HepG2 (cell line): ENCODE data around the gene IFIT1B. TPM values are rescaled to one million over a fixed set of nuclear protein-coding genes. Genes with fewer than 3 reads are reported as not detected.
A peak's percentile ranks its signal among the peaks of the same experiment; 100 is the strongest.

ENCODE experiments used
- ATAC-seq: fragments of 200-7000 bp; cut with Tn5 transposase; 3 replicates; pipeline ENCODE4 v1.9.1; 2020; ENCODE audit warnings: mild to moderate bottlenecking, moderate library complexity
- BruUV-seq: library from RNA; stranded (reverse); fragments of 400-500 nt; replicated peaks from 2 replicates; lab custom pipeline; 2021; lab: Mats Ljungman, UMichigan
- CTCF ChIA-PET: fragments of 300-600 bp; formaldehyde crosslinking; extraction: SDS; loops from one replicate; lab custom pipeline; 2021; ENCODE audit warnings: low total read pairs, inconsistent platforms, low intra/inter-chr PET ratio; lab: Yijun Ruan, JAX
- POLR2A ChIA-PET: fragments of 350-600 bp; sonication (Branson Sonifier 250); formaldehyde crosslinking; loops from one replicate; lab custom pipeline; 2020; ENCODE audit warnings: antibody characterized with exemption, inconsistent platforms; lab: Yijun Ruan, JAX
- DNase-seq: peaks from one replicate; pipeline ENCODE4 v3.0.0-alpha.2; 2015; ENCODE audit warnings: low spot score
- FAIRE-seq: peaks from 3 replicates; lab custom pipeline; 2011; peaks lifted over from hg19 to GRCh38; lab: Jason Lieb, UNC
- H2AFZ ChIP-seq: one replicate; pipeline ENCODE4 v1.6.1; 2011; ENCODE audit warnings: low read length, inconsistent platforms
- H3K27ac ChIP-seq: fragments of 300-600 bp; 3 replicates; pipeline ENCODE4 v1.8.0; 2011; ENCODE audit warnings: mixed run types, mild to moderate bottlenecking, mixed read lengths, low read length, inconsistent platforms; ENCODE audit not compliant: insufficient read depth; ENCODE audit errors: extremely low read length
- H3K27me3 ChIP-seq, 2 experiments: fragments of 200-600 bp in 1 of 2; 2 replicates in 1 of 2; 3 replicates in 1 of 2; pipeline versions ENCODE4 v1.6.0 to v1.8.0; 2011; ENCODE audit warnings: low read length in 2 of 2, mild to moderate bottlenecking in 2 of 2, moderate library complexity in 2 of 2, inconsistent platforms in 1 of 2; ENCODE audit not compliant: insufficient read depth in 2 of 2, control insufficient read depth in 1 of 2
- H3K36me3 ChIP-seq, 2 experiments: fragments of 200-600 bp in 1 of 2; replicated peaks in 1 of 2; 2 replicates in 1 of 2; 3 replicates in 1 of 2; pipeline versions ENCODE4 v1.5.1 to v1.8.0; 2011; ENCODE audit warnings: low read length in 2 of 2, inconsistent platforms in 1 of 2; ENCODE audit not compliant: insufficient read depth in 2 of 2, control insufficient read depth in 1 of 2
- H3K4me1 ChIP-seq: 2 replicates; pipeline ENCODE4 v1.5.1; 2012; ENCODE audit warnings: low read length, inconsistent platforms; ENCODE audit not compliant: insufficient read depth
- H3K4me2 ChIP-seq: 2 replicates; pipeline ENCODE4 v1.6.0; 2011; ENCODE audit warnings: low read depth, low read length, inconsistent platforms
- H3K4me3 ChIP-seq, 3 experiments: fragments of 200-600 bp in 1 of 3; sonication (generic), shearing (Covaris generic) in 1 of 3; replicated peaks in 1 of 3; 2 replicates each; pipeline ENCODE4 v1.5.1; 2011 to 2016; ENCODE audit warnings: low read length in 3 of 3, inconsistent platforms in 2 of 3, low read depth in 2 of 3, mild to moderate bottlenecking in 2 of 3, control low read depth in 1 of 3, mixed read lengths in 1 of 3; ENCODE audit not compliant: insufficient read depth in 1 of 3
- H3K79me2 ChIP-seq: one replicate; pipeline ENCODE4 v1.6.1; 2011; ENCODE audit warnings: low read length, inconsistent platforms; ENCODE audit not compliant: insufficient read depth
- H3K9ac ChIP-seq: 2 replicates; pipeline ENCODE4 v1.6.0; 2011; ENCODE audit warnings: mild to moderate bottlenecking, low read depth, low read length, inconsistent platforms; ENCODE audit not compliant: insufficient read depth
- H3K9me3 ChIP-seq: 2 replicates; pipeline ENCODE4 v1.5.1; 2012; ENCODE audit warnings: mild to moderate bottlenecking, low read length
- H4K20me1 ChIP-seq: 2 replicates; pipeline ENCODE4 v1.6.0; 2011; ENCODE audit warnings: inconsistent platforms, mild to moderate bottlenecking, low read length, moderate library complexity; ENCODE audit not compliant: insufficient read depth
- HHEX ChIP-seq: IDR thresholded peaks from 2 replicates; pipeline ENCODE4 v1.6.1; 2016; ENCODE audit warnings: control low read depth
- HNRNPK ChIP-seq: fragments of 200-400 bp; formaldehyde crosslinking; IDR thresholded peaks from 2 replicates; pipeline ENCODE4 v1.6.1; 2018; ENCODE audit warnings: low read length, low read depth, moderate library complexity, mild to moderate bottlenecking; ENCODE audit not compliant: poor library complexity, severe bottlenecking
- HOXA3 ChIP-seq: sonication (generic); formaldehyde crosslinking; IDR thresholded peaks from 2 replicates; pipeline ENCODE4 v1.5.0; 2020; ENCODE audit warnings: missing genetic modification reagents
- HOXD1 ChIP-seq: sonication (generic); formaldehyde crosslinking; IDR thresholded peaks from 2 replicates; pipeline ENCODE4 v1.5.0; 2020; ENCODE audit warnings: missing genetic modification reagents
- IRF1 ChIP-seq: sonication (generic); formaldehyde crosslinking; IDR thresholded peaks from 2 replicates; pipeline ENCODE4 v1.4.0; 2020; ENCODE audit warnings: low read depth, mild to moderate bottlenecking, missing genetic modification reagents
- MAF1 ChIP-seq: sonication (generic); formaldehyde crosslinking; IDR thresholded peaks from 2 replicates; pipeline ENCODE4 v1.5.0; 2020; ENCODE audit warnings: missing genetic modification reagents, borderline replicate concordance
- MAFF ChIP-seq: IDR thresholded peaks from 2 replicates; pipeline ENCODE4 v1.6.1; 2011; ENCODE audit warnings: low read depth, low read length, improper control_type of control experiment
- MED1 ChIP-seq: sonication (generic); formaldehyde crosslinking; IDR thresholded peaks from 2 replicates; pipeline ENCODE4 v1.4.0; 2020; ENCODE audit warnings: missing genetic modification reagents
- PAX8 ChIP-seq: sonication (generic); formaldehyde crosslinking; IDR thresholded peaks from 2 replicates; pipeline ENCODE4 v1.8.0; 2022; ENCODE audit warnings: mild to moderate bottlenecking, missing genetic modification reagents, borderline replicate concordance
- RNF2 ChIP-seq: fragments of 450-650 bp; conservative IDR thresholded peaks from 2 replicates; pipeline ENCODE4 v1.6.1; 2016; ENCODE audit warnings: low read depth
- THAP9 ChIP-seq: sonication (generic); formaldehyde crosslinking; IDR thresholded peaks from 2 replicates; pipeline ENCODE4; 2020; ENCODE audit warnings: missing genetic modification reagents, mild to moderate bottlenecking, borderline replicate concordance
- ZNF367 ChIP-seq: sonication (generic); formaldehyde crosslinking; IDR thresholded peaks from 2 replicates; pipeline ENCODE4 v1.4.0; 2020; ENCODE audit warnings: missing genetic modification reagents, borderline replicate concordance
- ZNF430 ChIP-seq: sonication (generic); formaldehyde crosslinking; IDR thresholded peaks from 2 replicates; pipeline ENCODE4 v1.9.0; 2021; ENCODE audit warnings: mild to moderate bottlenecking, missing genetic modification reagents
- ZNF496 ChIP-seq: sonication (generic); formaldehyde crosslinking; IDR thresholded peaks from 2 replicates; pipeline ENCODE4 v1.8.1; 2023; ENCODE audit warnings: mild to moderate bottlenecking, moderate library complexity, missing genetic modification reagents; ENCODE audit not compliant: insufficient replicate concordance
- WGBS: methylation state at CpG from one replicate; pipeline ENCODE4 v1.1.6; 2017; ENCODE audit warnings: low lambda C conversion rate; 5-methylcytosine and 5-hydroxymethylcytosine counted together
- in situ Hi-C: cut with HindIII; loops from 2 replicates; pipeline ENCODE4 v1.10.0; 2017; ENCODE audit warnings: low pct_unique_long_range_greater_than_20kb; ENCODE audit not compliant: extremely low pct_ligation_motif_present
- intact Hi-C: fragments of 100-400 bp; cut with micrococcal nuclease; formaldehyde crosslinking; loops from one replicate; pipeline ENCODE4 v1.10.0; 2022; ENCODE audit not compliant: unreplicated experiment
- polyA plus RNA-seq, 8 experiments: library from polyadenylated mRNA; depleted of rRNA in 3 of 8; stranded (reverse) in 7 of 8; unstranded in 1 of 8; fragments of >200 nt; fragmentation: Illumina TruSeq in 4 of 8; extraction: Trizol in 4 of 8; gene quantifications; 2 replicates each; pipeline versions ENCODE4 v1.2.1 to v1.2.3, GENCODE V29; 2011 to 2016; ENCODE audit warnings: low read depth in 4 of 8, missing spikeins in 1 of 8, mixed read lengths in 1 of 8; ENCODE audit not compliant: insufficient read depth in 1 of 8
- total RNA-seq, 5 experiments: library from RNA; depleted of rRNA; stranded (reverse); fragments of >200 nt; fragmentation: Illumina TruSeq; extraction: Trizol; gene quantifications; 2 replicates each; pipeline ENCODE4 v1.2.3, GENCODE V29; 2016; ENCODE audit warnings: low read depth in 1 of 5
- TF ChIP-seq, protein P1 (sequence below): sonication (generic); formaldehyde crosslinking; IDR thresholded peaks from 2 replicates; pipeline ENCODE4 v1.8.1; 2023; ENCODE audit warnings: mild to moderate bottlenecking, moderate library complexity, missing genetic modification reagents
- TF ChIP-seq, protein P2 (sequence below): IDR thresholded peaks from 2 replicates; pipeline ENCODE4 v1.4.0; 2020; ENCODE audit warnings: mild to moderate bottlenecking, missing genetic modification reagents

The IFIT1B gene
- total and polyA plus RNA-seq, 2 of the 13 experiments (the other 11 are each of a cell fraction or from before 2014, with no cell fraction given) = not detected

DNA sequence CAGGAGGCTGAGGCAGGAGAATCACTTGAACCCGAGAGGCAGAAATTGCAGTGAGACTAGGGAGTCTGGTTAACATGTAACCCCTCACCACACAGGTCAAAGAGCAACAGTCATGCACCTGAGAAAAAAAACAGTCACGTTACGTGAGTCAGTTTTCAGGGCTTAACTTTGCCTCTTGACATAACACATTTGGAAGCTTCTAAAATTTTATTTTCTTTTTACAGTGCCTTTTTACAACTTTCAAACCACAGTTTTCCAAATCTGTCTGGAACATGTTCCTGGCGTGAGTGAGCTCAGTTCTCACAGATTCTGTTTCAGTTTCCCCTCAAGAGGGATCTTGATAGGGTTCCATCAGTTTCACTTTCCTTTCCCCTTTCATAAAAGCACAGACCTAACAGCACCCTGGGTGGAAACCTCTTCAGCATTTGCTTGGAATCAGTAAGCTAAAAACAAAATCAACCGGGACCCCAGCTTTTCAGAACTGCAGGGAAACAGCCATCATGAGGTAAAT, 45.7 kb upstream of the IFIT1B start:
- intact Hi-C loops = no loop called here
- WGBS = 3% methylated on average over 5 of the region's 5 CpGs
- TSS peak; percentile 53 for BruUV-seq
- FAIRE-seq (peak; percentile 75), ATAC-seq (peak; percentile 75), DNase-seq (peak; percentile 41)
- Histone ChIP-seq H3K9me3 (no peaks in the 10 kb centered on the region), H3K27me3 (no peaks in the 10 kb centered on the region), H3K4me3 (peak overlapping the region; percentile 42 to 55 (median 47); a peak in 5 of 6 replicates), H3K79me2 (no peaks in the 10 kb centered on the region), H3K27ac (peak overlapping the region; percentile 58), H2AFZ (peak overlapping the region; percentile 88), H3K36me3 (no peaks in the 10 kb centered on the region), H3K4me1 (peaks cover 53% of the 10 kb centered on the region), H3K9ac (peak overlapping the region; percentile 45), H3K4me2 (peak overlapping the region; percentile 69), H4K20me1 (no peaks in the 10 kb centered on the region)
- ChIA-PET CTCF (no interaction called here), POLR2A (interaction anchor here (1.2 to 1.7 kb wide), 4 partner anchors 15 to 314 kb away, joined by 3 to 8 read pairs (median 4); no protein-coding TSS in a partner anchor)
- in situ Hi-C loops = no loop called here
- TF ChIP-seq HOXD1 (CRISPR knock-in tag) (no peak), ZNF430 (CRISPR knock-in tag) (no peak), HHEX (CRISPR knock-in tag) (no peak), RNF2 (no peak), ZNF367 (no peak), MAF1 (no peak), MED1 (0 out of 2 replicates have a peak, but pooled peaks have one; percentile 45), IRF1 (CRISPR knock-in tag) (peak; percentile 89; the same call in 1 of the 2 replicates), MAFF (no peak), HOXA3 (peak; percentile 21; the same call in 1 of the 2 replicates), HNRNPK (no peak), PAX8 (CRISPR knock-in tag) (no peak), THAP9 (CRISPR knock-in tag) (no peak), ZNF496 (CRISPR knock-in tag) (no peak)
- TF ChIP-seq, protein P1, sequence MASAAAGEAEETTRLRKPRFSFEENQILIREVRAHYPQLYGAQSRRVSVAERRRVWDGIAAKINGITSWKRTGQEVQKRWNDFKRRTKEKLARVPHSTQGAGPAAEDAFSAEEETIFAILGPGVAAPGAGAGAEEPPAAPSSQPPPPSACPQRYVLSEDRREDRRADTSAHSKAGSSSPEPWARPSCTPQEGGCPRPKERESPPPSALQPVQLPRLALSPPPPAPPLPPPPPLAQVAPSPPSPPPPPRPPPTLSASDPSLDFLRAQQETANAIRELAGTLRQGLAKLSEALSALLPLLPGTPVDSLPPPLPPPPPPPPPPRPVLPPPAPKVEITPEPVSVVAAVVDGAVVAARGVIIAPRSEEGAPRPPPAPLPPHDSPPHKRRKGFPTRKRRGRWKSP (CRISPR knock-in tag) = no peak
- TF ChIP-seq, protein P2, sequence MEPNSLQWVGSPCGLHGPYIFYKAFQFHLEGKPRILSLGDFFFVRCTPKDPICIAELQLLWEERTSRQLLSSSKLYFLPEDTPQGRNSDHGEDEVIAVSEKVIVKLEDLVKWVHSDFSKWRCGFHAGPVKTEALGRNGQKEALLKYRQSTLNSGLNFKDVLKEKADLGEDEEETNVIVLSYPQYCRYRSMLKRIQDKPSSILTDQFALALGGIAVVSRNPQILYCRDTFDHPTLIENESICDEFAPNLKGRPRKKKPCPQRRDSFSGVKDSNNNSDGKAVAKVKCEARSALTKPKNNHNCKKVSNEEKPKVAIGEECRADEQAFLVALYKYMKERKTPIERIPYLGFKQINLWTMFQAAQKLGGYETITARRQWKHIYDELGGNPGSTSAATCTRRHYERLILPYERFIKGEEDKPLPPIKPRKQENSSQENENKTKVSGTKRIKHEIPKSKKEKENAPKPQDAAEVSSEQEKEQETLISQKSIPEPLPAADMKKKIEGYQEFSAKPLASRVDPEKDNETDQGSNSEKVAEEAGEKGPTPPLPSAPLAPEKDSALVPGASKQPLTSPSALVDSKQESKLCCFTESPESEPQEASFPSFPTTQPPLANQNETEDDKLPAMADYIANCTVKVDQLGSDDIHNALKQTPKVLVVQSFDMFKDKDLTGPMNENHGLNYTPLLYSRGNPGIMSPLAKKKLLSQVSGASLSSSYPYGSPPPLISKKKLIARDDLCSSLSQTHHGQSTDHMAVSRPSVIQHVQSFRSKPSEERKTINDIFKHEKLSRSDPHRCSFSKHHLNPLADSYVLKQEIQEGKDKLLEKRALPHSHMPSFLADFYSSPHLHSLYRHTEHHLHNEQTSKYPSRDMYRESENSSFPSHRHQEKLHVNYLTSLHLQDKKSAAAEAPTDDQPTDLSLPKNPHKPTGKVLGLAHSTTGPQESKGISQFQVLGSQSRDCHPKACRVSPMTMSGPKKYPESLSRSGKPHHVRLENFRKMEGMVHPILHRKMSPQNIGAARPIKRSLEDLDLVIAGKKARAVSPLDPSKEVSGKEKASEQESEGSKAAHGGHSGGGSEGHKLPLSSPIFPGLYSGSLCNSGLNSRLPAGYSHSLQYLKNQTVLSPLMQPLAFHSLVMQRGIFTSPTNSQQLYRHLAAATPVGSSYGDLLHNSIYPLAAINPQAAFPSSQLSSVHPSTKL (CRISPR knock-in tag) = peak; percentile 66
